HepG2 (cell line): ENCODE results near the gene TGM2. TPM values are rescaled to one million over a fixed set of nuclear protein-coding genes. Genes with fewer than 3 reads are reported as not detected.

Experiments
- ATAD3A ChIP-seq: sonication (generic); formaldehyde crosslinking; IDR thresholded peaks from 2 replicates; pipeline ENCODE4 v1.4.0; 2020; ENCODE audit warnings: missing genetic modification reagents
- ATF7-NPFF ChIP-seq: sonication (generic); formaldehyde crosslinking; IDR thresholded peaks from 2 replicates; pipeline ENCODE4 v1.8.1; 2023; ENCODE audit warnings: mild to moderate bottlenecking, low read depth, missing genetic modification reagents, moderate library complexity
- CHCHD3 ChIP-seq: sonication (generic); formaldehyde crosslinking; IDR thresholded peaks from 2 replicates; pipeline ENCODE4 v1.8.0; 2022; ENCODE audit warnings: mild to moderate bottlenecking, missing genetic modification reagents, moderate library complexity
- FOXK2 ChIP-seq: fragments of 450-650 bp; IDR thresholded peaks from 2 replicates; pipeline ENCODE4 v1.6.1; 2016
- GLI4 ChIP-seq: sonication (generic); formaldehyde crosslinking; IDR thresholded peaks from 2 replicates; pipeline ENCODE4 v1.5.1; 2020; ENCODE audit warnings: missing genetic modification reagents, mild to moderate bottlenecking, moderate library complexity, borderline replicate concordance
- KLF15 ChIP-seq: sonication (generic); formaldehyde crosslinking; IDR thresholded peaks from 2 replicates; pipeline ENCODE4 v1.8.1; 2023; ENCODE audit warnings: borderline replicate concordance, mild to moderate bottlenecking, inconsistent platforms, missing genetic modification reagents, mixed read lengths
- MAX ChIP-seq: IDR thresholded peaks from 2 replicates; pipeline ENCODE4 v1.6.1; 2012; ENCODE audit warnings: inconsistent platforms
- NFKBIZ ChIP-seq: IDR thresholded peaks from 2 replicates; pipeline ENCODE4 v1.6.1; 2018; ENCODE audit warnings: missing genetic modification reagents, missing compliant biosample characterization
- RBM22 ChIP-seq: fragments of 200-400 bp; formaldehyde crosslinking; optimal IDR thresholded peaks from 2 replicates; pipeline ENCODE3; 2017; ENCODE audit warnings: mild to moderate bottlenecking, low read length, moderate library complexity
- SNAPC5 ChIP-seq: sonication (generic); formaldehyde crosslinking; IDR thresholded peaks from 2 replicates; pipeline ENCODE4 v1.8.1; 2023; ENCODE audit warnings: mild to moderate bottlenecking, missing genetic modification reagents, borderline replicate concordance
- SOX5 ChIP-seq: IDR thresholded peaks from 2 replicates; pipeline ENCODE4 v1.6.1; 2016; ENCODE audit warnings: borderline replicate concordance
- SRY ChIP-seq: sonication (generic); formaldehyde crosslinking; IDR thresholded peaks from 2 replicates; pipeline ENCODE4 v1.8.0; 2022; ENCODE audit warnings: mild to moderate bottlenecking, missing genetic modification reagents
- TCF7 ChIP-seq: sonication (generic); IDR thresholded peaks from 2 replicates; pipeline ENCODE4 v1.6.1; 2016; ENCODE audit warnings: antibody characterized with exemption, low read depth
- ZNF12 ChIP-seq: sonication (generic); formaldehyde crosslinking; IDR thresholded peaks from 2 replicates; pipeline ENCODE4 v1.5.0; 2020; ENCODE audit warnings: missing genetic modification reagents
- ZNF205 ChIP-seq: IDR thresholded peaks from 2 replicates; pipeline ENCODE4 v1.6.1; 2018; ENCODE audit warnings: missing biosample characterization, missing genetic modification reagents
- ZNF687 ChIP-seq: sonication (generic); formaldehyde crosslinking; IDR thresholded peaks from 2 replicates; pipeline ENCODE4 v1.5.1; 2020; ENCODE audit warnings: mild to moderate bottlenecking, missing genetic modification reagents, moderate library complexity
- ZNF703 ChIP-seq: sonication (generic); formaldehyde crosslinking; IDR thresholded peaks from 2 replicates; pipeline ENCODE4 v1.5.1; 2020; ENCODE audit warnings: missing genetic modification reagents, mild to moderate bottlenecking, moderate library complexity, borderline replicate concordance
- ZNF878 ChIP-seq: sonication (generic); formaldehyde crosslinking; IDR thresholded peaks from 2 replicates; pipeline ENCODE4 v1.8.1; 2023; ENCODE audit warnings: mild to moderate bottlenecking, missing genetic modification reagents, moderate library complexity
- ZSCAN31 ChIP-seq: sonication (generic); formaldehyde crosslinking; IDR thresholded peaks from 2 replicates; pipeline ENCODE4 v1.5.0; 2020; ENCODE audit warnings: low read depth, mild to moderate bottlenecking, missing genetic modification reagents
- polyA plus RNA-seq, 8 experiments: library from polyadenylated mRNA; depleted of rRNA in 3 of 8; stranded (reverse) in 7 of 8; unstranded in 1 of 8; fragments of >200 nt; fragmentation: Illumina TruSeq in 4 of 8; extraction: Trizol in 4 of 8; gene quantifications; 2 replicates each; pipeline versions ENCODE4 v1.2.1 to v1.2.3, GENCODE V29; 2011 to 2016; ENCODE audit warnings: low read depth in 4 of 8, missing spikeins in 1 of 8, mixed read lengths in 1 of 8; ENCODE audit not compliant: insufficient read depth in 1 of 8
- total RNA-seq, 5 experiments: library from RNA; depleted of rRNA; stranded (reverse); fragments of >200 nt; fragmentation: Illumina TruSeq; extraction: Trizol; gene quantifications; 2 replicates each; pipeline ENCODE4 v1.2.3, GENCODE V29; 2016; ENCODE audit warnings: low read depth in 1 of 5
- TF ChIP-seq, protein P1 (sequence below): sonication (generic); formaldehyde crosslinking; IDR thresholded peaks from 2 replicates; pipeline ENCODE4 v1.4.0; 2020; ENCODE audit warnings: mild to moderate bottlenecking, missing genetic modification reagents

The TGM2 gene
- total and polyA plus RNA-seq, 2 of the 13 experiments (the other 11 are each of a cell fraction or from before 2014, with no cell fraction given): 4.2 to 46.4 TPM

- TF ChIP-seq ZNF687 (CRISPR knock-in tag) (peak; percentile 93), ZNF12 (peak; percentile 28; the same call in 1 of the 2 replicates), SRY (CRISPR knock-in tag) (peak; percentile 55), SNAPC5 (CRISPR knock-in tag) (no peak), ZNF878 (CRISPR knock-in tag) (peak; percentile 0; the same call in 1 of the 2 replicates), ZNF205 (CRISPR knock-in tag) (no peak), ATF7-NPFF (no peak), MAX (no peak; the same call in 1 of the 2 replicates), ATAD3A (CRISPR knock-in tag) (no peak; the same call in 1 of the 2 replicates), FOXK2 (no peak), ZNF703 (no peak), NFKBIZ (CRISPR knock-in tag) (no peak; the same call in 1 of the 2 replicates), CHCHD3 (CRISPR knock-in tag) (no peak; the same call in 1 of the 2 replicates), TCF7 (no peak), GLI4 (CRISPR knock-in tag) (no peak), SOX5 (CRISPR knock-in tag) (no peak), ZSCAN31 (CRISPR knock-in tag) (no peak), KLF15 (CRISPR knock-in tag) (peak; percentile 68; the same call in 1 of the 2 replicates), RBM22 (no peak)
- TF ChIP-seq, protein P1, sequence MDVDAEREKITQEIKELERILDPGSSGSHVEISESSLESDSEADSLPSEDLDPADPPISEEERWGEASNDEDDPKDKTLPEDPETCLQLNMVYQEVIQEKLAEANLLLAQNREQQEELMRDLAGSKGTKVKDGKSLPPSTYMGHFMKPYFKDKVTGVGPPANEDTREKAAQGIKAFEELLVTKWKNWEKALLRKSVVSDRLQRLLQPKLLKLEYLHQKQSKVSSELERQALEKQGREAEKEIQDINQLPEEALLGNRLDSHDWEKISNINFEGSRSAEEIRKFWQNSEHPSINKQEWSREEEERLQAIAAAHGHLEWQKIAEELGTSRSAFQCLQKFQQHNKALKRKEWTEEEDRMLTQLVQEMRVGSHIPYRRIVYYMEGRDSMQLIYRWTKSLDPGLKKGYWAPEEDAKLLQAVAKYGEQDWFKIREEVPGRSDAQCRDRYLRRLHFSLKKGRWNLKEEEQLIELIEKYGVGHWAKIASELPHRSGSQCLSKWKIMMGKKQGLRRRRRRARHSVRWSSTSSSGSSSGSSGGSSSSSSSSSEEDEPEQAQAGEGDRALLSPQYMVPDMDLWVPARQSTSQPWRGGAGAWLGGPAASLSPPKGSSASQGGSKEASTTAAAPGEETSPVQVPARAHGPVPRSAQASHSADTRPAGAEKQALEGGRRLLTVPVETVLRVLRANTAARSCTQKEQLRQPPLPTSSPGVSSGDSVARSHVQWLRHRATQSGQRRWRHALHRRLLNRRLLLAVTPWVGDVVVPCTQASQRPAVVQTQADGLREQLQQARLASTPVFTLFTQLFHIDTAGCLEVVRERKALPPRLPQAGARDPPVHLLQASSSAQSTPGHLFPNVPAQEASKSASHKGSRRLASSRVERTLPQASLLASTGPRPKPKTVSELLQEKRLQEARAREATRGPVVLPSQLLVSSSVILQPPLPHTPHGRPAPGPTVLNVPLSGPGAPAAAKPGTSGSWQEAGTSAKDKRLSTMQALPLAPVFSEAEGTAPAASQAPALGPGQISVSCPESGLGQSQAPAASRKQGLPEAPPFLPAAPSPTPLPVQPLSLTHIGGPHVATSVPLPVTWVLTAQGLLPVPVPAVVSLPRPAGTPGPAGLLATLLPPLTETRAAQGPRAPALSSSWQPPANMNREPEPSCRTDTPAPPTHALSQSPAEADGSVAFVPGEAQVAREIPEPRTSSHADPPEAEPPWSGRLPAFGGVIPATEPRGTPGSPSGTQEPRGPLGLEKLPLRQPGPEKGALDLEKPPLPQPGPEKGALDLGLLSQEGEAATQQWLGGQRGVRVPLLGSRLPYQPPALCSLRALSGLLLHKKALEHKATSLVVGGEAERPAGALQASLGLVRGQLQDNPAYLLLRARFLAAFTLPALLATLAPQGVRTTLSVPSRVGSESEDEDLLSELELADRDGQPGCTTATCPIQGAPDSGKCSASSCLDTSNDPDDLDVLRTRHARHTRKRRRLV (CRISPR knock-in tag): peak; percentile 87; the same call in 1 of the 2 replicates
Observed at GRCh38 chr20:38143646-38144554, 21.2 kb downstream of the TGM2 start (continued).
